Inferior parietal cortex (tissue), 1 donor: Measurements from ENCODE around the gene SLC25A23.
"Not testable (repeated sequence)": the region's sequence is repeated elsewhere in the genome, so short reads cannot be mapped to it uniquely, and the experiment has no call there.

Experiments
- DNase-seq: peaks from one replicate; pipeline ENCODE4 v3.0.0-alpha.2; 2016; ENCODE audit errors: extremely low spot score

Gene SLC25A23

GRCh38 chr19:6457958-6458694 lies 1.5 kb downstream of the SLC25A23 start:
- no peak for DNase-seq

GRCh38 chr19:6455924-6456323 lies 3.7 kb downstream of the SLC25A23 start:
- DNase-seq, result no peak

- no peak for DNase-seq
Observed at GRCh38 chr19:6453951-6454565, 5.5 kb downstream of the SLC25A23 start.

GRCh38 chr19:6452899-6453298 lies 6.7 kb downstream of the SLC25A23 start:
- DNase-seq, result no peak

GRCh38 chr19:6452223-6452614 lies 7.4 kb downstream of the SLC25A23 start:
- DNase-seq, result no peak

- DNase-seq, result no peak
Observed at GRCh38 chr19:6451583-6452222, 7.9 kb downstream of the SLC25A23 start.

GRCh38 chr19:6450166-6450565 lies 9.4 kb downstream of the SLC25A23 start:
- DNase-seq, result no peak

GRCh38 chr19:6448045-6448444 lies 11.5 kb downstream of the SLC25A23 start:
- DNase-seq, result no peak

- DNase-seq, result no peak
Observed at GRCh38 chr19:6446452-6446851, 13.1 kb downstream of the SLC25A23 start.

GRCh38 chr19:6443986-6444385 lies 15.6 kb downstream of the SLC25A23 start:
- no peak for DNase-seq

- DNase-seq, result no peak
Observed at GRCh38 chr19:6442087-6442688, 17.4 kb downstream of the SLC25A23 start.

GRCh38 chr19:6440905-6441304 lies 18.7 kb downstream of the SLC25A23 start:
- no peak for DNase-seq

- DNase-seq, result no peak
Observed at GRCh38 chr19:6439743-6440142, 19.8 kb downstream of the SLC25A23 start.

- DNase-seq, result no peak
Observed at GRCh38 chr19:6433663-6434062, 25.9 kb downstream of the SLC25A23 start, which contains the start of gene SLC25A41. Gene SLC25A41, minus strand, starts transcription at chr19:6433763. Its CDS starts 70 bp downstream, at chr19:6433693.

- DNase-seq, result no peak
Observed at GRCh38 chr19:6433165-6433564, 26.4 kb downstream of the SLC25A23 start.

GRCh38 chr19:6431891-6432290 lies 27.7 kb downstream of the SLC25A23 start:
- no peak for DNase-seq

- DNase-seq, result no peak
Observed at GRCh38 chr19:6429419-6430221, 30.0 kb downstream of the SLC25A23 start.

GRCh38 chr19:6428692-6429418 lies 30.7 kb downstream of the SLC25A23 start:
- not testable (repeated sequence) for DNase-seq

GRCh38 chr19:6427131-6427530 lies 32.5 kb downstream of the SLC25A23 start:
- DNase-seq, result no peak

GRCh38 chr19:6425732-6426620 lies 33.6 kb downstream of the SLC25A23 start:
- no peak for DNase-seq
